GM21737 (cell line): ENCODE data around the gene CTSW.

Experiments
- ATAC-seq: cut with Tn5 transposase; IDR thresholded peaks from one replicate; pipeline ENCODE4 v1.9.1; 2021; ENCODE audit warnings: mild to moderate bottlenecking, moderate library complexity; ENCODE audit not compliant: unreplicated experiment

CTSW gene

DNA sequence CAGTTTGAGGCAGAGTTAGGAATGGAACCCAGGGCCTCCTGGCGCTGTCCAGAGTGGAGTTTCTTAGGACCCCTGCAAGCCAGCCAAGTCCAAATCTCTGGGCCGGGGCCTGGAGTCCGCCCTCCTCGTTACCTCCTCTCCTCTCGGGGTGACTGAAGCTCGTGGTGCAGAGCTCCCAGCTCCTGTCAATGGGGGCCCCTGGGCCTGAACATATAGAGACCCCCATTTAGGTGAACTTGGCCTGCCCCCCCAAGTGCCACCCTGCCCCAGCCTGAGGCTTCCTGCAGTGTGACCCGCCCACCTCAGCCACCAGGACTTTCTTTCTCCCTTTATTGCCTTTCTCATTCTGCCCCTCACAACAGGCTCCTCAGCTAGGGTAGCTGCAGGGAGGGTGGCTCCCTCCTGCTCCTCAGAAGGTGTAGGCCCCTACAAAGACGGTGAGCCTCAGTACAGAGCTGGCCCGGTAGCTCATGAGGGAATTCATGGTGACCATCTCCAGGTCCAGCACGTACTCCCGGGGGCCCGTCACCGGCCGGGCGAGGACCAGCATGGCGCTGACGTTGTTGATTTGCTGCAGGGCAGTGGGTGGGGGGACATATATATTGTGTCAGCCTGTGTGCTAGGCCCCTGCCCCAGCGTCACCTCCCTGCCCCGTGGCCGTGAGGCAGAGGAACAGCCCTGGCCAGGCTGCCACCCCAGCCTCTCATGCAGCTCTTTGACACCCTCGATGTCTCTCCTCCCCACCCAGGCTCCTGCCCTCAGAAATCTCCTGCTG is 12.9 kb upstream of the CTSW start:
- ATAC-seq, result no peak

DNA sequence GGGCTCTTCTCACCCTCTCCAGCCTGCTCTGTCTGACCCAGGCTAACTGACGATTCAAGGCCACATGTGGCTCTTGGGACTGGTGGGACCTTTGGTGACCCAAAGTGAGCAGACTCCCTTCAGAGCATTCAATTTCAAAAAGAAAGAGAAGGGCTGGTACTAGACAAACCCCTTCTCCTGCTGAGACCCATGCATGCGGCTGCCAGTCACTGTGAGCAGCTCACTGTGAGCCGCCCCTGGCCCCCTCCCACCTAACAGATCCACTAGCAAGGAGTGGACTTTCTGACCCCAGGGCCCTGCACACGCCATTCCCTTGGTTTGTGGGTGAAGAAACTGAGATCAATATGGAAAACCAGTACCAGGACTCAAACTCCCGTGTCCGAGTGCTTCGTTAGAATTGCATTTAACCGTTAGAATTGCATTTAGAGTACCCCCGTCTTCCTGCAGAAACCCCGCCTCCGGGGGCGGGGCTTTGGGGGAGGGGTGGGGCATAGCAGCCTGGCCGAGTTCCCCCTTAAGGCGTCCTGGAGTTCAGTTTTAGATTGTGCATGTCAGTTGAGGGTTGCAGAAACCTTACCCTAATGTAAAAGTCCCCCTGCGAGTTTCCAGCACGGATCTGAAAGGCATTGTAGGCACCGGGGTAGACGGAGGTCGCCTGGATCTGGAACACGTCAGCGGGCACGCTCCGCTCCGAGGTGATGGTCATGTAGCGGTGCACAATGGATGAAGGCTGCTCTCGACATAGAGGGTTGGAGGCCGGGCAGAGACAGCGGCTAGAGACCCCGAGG is 12.2 kb upstream of the CTSW start:
- no peak for ATAC-seq

DNA sequence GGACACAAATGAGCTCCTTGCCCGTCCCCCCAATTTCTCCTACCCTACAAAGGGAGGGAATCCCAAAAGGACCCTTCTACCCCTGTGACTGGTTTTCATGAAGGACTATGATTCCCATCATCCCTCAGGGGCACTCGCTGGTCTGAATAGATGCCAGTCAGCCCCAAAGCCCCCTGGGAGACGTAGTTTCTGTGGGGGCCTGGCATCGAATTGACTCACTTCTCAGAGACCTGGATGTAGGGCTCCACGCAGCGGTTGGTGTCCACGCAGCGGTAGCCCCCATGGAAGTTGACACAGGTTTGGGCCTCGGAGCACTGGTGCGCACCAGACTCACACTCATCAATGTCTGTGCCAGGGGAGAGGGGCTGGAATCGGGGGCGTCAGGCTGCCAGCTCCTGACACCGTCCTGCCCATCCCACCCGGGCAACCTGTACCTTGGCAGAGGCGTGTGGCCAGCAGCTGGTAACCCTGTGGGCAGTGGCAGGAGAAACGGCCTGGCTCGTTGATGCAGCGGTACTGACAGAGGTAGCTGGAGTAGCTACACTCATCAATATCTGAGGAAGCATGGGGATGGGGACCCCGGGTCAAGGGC is 11.5 kb upstream of the CTSW start:
- ATAC-seq, result no peak

DNA sequence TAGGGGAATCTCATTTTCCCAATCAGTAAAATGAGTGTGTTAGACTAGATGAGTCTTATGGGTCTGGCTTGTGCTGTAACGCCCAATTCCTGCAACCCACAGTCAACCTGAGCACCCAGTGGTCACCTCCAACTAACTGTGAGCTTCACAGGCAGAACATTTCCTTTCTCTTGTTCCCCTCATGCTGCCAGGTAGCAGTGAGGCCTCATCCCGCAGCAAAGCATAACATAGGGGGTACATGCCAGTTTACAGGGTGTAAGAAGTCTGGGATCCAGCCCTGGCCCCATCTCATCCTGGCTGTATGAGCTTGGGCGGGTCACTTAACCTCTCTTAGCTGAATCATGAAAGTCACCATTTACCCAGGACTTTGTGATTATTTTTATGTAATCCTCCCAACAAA is 10.7 kb upstream of the CTSW start:
- no peak for ATAC-seq

DNA sequence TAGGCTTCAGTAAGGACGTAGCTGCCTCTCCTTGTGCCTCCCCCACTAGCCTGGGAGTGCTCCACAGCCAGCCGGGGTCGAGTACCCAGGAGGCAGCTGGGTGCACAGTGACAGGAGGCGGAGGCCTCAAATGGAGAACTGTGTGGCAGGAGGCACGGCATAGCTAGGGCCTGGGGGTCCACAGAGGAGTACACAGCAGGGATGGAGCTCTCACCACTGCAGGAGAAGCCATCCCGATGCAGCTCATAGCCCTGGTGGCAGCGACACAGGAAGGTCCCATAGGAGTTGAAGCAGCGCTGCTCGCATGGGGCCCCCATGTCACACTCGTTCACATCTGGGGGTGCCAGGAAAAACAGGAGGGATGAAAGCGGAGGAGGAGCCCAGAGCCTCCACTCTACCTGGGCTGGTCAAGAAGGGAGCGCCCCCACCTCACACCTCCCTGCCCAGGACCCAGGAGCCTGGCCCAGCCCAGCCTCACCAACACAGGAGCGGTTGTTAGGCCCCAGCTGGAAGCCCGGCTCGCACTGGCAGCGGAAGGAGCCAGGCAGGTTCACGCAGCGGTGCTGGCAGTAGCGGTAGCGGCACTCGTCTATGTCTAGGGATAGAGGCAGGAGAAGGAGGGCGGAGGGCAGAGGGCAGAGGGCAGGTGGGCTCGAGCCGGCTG is 9.9 kb upstream of the CTSW start:
- no peak for ATAC-seq

DNA sequence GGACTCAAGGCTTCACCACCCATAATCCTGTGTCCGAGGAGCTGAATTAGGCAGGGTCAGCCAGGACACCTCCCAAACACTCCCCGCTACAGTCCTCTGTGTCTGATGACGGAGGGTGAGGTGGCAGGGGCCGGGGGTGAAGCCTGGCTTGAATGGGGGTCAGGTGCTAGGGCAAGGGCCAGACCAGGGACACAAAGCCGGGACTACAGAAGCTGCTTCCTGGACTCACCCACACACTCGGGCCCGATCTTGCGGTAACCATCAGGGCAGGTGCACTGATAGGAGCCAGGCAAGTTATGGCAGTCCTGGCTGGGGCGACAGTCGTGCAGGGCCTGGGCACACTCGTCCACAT is 9.4 kb upstream of the CTSW start:
- no peak for ATAC-seq

DNA sequence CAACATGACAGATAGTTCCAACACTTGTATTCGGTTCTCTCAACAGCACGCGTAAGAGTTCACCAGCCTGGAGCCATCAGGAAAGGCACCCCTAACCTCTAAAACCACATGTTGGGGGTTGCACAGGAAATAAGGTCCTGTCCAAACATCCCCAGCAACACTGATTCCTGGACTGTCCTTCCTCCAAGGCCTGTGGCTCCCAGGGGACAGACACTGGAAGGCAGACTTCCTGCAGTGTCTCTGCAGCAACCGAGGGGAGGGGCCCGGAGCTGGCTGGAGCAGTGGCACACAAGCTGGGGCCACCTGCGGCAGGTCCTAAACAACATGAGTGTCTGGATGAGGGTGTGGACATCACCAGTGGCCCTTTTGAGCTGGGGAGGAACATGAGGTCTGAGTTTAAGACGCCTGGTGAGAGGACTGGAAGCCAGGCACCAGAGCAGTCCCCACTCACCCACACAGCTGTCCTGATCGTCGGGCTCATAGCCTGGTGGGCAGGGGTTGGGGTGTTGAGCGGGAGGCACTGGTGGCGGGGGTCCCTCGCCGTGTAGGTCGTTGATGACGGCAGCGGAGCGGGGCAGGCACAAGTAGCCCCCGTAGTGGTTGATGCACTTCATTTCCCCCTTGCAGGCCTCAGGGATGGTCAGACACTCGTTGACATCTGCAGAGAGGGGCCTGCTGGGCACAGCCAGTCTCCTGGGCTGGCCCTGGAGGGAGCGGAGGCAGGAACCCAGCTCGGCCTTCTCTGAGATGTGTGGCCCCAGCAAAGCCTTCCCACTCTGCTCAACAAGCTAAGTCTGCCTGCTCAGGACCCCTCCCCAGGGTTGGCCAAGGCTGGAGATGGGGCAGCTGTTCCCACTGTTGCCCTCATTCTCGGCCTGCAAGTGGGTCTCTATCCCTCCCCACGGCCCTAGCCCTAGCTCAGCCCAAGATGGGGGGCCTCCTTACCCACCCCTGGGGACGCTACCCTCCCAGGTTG is 8.6 kb upstream of the CTSW start:
- ATAC-seq, result no peak

DNA sequence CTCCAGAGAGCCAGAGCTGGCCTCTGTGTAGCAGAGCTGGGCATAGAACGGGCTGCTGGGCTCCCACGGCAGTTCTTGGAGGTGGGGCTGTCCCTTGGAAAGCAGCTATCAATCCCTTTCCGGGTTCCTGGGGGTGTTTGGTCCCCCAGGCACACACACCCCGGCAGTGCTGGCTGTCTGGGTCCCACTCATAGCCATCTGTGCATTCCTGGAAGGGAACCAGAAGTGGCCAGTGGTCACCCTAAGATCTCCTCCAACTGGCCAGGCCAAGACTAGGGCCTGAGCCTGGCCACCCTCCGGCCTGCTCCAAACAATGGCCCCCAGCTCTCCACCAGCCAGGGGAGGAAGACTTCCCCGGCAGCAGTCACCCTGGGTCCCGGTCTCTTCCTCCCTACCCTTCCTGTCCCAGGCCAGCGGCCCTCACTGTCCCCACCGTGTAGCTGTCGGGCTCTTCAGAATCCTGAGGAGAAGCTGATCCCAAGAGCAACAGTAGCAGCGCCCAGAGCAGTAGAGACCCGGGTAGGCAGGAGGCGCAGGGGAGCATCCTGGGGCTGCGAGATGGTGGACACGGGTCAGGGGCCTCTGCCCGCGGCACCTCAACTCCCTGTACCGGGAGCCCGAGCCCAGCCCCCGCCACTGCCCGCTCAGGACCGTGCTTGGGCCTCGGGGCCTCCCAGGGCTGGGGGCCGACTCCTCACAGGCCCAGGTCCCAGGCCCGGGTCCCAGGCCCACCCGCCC is 7.7 kb upstream of the CTSW start:
- no peak for ATAC-seq

DNA sequence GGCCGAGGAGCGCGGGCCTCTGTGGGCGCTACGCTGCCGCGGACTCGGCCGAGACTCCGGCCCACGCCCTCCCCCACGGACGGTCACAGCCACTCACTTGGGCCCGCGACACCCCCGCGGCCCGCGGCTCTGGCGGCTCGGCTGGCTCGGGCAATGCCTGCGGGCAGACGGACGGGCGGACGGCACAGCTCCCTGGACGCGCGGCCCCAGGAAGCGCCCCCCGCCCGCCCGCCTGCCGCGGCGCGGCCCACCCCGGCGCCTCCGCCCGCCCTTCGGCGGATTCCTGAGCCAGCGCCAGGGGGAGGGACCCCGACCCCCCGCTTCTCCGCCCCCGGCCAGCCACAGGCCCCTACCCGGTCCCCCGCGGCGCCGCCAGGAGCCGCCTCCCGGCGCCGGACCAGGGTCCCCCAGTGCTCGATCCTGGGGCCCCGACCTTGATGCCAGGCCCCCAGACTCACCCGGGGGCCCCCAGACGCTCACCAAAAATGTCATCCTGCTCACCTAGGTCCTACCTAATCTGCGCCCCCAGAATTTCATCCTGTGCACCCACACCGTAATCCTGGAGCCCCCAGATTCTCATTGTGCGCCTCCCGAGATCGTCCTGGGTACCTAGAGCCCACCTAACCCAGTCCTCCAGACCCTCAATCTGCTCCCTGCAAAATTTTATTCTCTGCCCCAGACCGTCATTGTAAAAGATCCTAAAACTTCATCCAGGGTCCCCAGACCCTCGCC is 6.9 kb upstream of the CTSW start, which contains the start of gene EFEMP2:
Gene EFEMP2 (minus strand): TSS at position 215 of the 732 bp plus-strand sequence. CDS start 446 bp downstream, outside the sequence.
- no peak for ATAC-seq

DNA sequence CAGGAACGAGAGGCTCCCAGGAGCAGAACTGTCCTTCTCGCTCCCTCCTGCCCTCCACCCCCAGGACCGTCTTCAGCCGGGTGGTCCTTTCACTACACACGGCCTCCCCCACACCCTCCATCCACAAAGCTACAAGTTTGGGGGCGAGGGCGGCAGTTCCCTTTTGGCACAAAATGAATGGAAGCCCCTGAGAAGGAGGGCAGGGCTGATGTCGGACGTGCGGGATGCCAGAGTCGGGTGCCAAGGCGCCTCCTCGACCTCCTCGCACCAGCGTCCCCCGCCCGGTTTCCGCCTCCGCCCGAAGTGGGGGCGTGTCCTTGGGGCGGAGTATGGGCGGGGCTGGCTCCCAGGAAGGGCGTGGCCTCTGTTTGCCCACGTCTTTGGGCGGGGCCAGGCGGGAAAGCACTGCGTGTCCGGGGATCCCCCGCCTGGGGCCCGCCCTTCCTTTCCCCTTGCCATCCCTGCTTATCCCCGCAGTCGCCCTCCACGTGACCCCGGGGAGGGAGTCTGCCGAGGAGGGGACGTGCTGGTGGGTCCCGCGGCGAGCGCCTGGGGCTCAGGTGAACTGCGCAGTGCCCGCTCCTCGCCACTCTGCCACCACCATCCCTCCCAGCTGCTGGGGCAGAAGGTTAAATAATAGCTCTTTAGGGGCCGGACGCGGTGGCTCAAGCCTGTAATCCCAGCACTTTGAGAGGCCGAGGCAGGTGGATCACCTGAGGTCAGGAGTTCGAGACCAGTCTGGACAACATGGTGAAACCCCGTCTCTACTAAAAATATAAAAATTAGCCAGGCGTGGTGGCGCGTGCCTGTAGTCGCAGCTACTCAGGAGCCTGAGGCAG is 6.1 kb upstream of the CTSW start:
- peak; percentile 69 for ATAC-seq

DNA sequence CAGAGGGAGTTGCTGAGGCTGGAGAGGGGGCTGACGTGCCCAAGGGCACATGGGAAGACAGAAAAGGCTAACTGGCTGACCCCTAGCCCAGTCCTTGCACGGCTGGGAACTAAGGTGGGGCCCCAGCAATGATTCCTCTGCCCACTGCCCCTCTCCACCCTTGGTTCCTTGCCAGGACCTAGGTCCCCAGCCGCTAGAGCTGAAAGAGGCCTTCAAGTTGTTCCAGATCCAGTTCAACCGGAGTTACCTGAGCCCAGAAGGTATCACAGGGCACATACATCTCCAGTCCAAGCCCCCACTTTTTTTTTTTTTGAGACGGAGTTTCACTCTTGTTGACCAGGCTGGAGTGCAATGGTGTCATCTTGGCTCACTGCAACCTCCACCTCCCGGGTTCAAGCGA is 390 bp downstream of the CTSW start:
- ATAC-seq, result no peak

DNA sequence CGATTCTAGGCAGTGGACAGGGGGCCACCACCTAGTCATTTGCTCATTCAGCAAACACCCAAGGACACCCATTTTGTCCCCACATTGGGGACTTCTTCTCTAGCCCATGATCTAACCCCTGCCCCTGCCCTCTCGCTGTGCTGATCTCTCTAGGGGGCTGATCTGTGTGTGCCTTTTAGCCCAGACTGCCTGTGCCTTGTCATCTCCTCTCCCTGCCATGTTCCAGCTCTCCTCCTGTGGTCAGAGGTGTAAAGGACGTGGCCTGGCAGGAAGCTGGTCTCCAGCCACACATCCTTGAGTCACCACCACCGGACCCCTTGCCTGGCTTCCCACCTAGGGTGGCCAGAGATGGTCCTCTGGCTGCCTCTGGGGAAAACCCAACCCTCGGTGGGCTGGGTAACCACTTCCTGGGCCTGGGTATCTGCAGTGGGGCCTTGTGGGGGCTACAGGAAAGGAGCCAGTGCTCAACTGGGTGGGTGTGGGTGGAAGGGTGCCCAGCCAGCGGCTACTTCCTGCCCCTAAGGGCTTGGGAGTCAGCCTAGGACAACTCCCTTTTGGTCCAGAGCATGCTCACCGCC is 1.3 kb downstream of the CTSW start:
- no peak for ATAC-seq

DNA sequence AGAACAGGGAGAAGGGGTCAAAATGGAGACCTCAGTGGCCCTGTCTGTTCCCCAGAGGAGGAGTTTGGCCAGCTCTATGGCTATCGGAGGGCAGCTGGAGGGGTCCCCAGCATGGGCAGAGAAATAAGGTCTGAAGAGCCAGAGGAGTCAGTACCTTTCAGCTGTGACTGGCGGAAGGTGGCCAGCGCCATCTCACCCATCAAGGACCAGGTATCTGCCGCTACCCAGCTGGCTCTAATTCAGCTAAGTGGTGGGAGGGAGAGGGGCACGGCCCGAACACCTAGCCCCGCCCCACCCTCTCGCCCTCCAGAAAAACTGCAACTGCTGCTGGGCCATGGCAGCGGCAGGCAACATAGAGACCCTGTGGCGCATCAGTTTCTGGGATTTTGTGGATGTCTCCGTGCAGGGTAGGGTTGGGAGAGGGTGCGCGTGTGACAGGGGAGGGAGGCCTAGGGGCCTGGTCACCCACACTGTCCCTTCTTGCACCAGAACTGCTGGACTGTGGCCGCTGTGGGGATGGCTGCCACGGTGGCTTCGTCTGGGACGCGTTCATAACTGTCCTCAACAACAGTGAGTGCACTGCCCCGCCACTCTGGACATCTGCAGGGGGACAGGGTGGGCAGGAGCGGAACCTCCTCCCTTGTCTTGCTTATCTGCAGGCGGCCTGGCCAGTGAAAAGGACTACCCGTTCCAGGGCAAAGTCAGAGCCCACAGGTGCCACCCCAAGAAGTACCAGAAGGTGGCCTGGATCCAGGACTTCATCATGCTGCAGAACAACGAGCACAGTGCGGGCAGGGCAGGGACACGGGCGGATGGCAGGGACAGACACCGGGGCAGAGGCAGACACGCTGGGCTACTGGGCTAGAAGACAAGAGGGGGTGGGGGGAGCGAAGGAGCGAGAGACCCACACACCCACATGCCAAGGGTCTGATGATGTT is 2.8 kb downstream of the CTSW start:
- ATAC-seq, result no peak

DNA sequence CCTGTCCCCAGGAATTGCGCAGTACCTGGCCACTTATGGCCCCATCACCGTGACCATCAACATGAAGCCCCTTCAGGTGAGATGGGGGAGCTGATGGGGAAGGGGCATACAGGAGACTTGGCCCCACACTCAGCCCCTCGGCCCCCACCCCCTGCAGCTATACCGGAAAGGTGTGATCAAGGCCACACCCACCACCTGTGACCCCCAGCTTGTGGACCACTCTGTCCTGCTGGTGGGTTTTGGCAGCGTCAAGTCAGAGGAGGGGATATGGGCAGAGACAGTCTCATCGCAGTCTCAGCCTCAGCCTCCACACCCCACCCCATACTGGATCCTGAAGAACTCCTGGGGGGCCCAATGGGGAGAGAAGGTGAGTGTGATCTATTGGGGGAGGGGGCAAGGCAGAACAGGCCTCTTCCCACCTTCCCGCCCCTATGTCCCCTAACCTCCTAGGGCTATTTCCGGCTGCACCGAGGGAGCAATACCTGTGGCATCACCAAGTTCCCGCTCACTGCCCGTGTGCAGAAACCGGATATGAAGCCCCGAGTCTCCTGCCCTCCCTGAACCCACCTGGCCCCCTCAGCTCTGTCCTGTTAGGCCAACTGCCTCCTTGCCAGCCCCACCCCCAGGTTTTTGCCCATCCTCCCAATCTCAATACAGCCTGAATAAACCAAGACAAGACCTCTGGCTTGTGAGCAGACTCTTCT is 3.6 kb downstream of the CTSW start:
- ATAC-seq, result no peak

DNA sequence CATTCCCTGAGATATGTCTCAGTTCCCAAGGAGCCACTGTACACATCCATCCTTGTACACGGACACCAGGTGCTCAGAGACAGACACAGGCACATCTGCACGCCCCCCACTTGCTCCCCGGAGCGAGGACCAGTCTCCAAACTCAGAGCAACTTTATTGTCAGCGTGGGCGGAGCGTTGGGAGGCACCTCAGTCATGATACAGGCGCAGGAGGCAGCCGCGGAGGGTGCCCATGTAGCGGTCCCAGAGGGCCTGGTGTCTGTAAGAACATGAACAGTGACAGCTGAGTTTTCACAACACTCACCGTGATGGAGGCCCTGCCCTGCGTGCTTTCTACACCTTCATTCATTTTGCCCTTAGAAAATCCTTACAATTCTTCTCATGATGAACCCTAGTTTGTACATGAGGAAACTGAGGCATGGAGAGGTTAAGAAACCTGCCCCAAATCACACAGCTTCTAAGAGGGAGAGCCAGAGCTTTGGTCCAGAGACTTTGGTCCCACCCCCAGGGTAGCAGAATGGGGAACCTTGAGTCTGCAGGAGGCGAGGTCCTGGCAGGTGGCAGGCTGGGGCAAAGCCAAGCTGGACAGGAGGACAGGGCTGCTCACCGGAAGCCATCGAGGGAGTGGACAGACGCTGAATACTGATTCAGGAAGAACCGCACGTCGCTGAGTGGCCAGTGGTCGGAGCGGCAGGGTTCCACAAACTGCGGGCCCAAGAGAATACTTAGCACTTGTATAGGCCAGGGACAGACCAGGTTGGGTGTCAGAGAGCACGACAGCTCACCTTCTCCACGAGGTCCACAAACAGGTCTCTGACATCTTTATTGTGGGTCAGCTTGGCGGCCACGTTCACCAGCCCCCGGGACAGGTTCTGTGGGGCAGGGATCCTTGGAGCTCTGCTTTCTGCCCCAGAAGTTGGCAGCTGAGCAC is 4.4 kb downstream of the CTSW start:
- ATAC-seq, result no peak
